ENCODE data around the gene SEMA5B. TPM values are rescaled to one million over a fixed set of nuclear protein-coding genes. Genes with fewer than 3 reads are reported as not detected.

The SEMA5B gene, protein sequence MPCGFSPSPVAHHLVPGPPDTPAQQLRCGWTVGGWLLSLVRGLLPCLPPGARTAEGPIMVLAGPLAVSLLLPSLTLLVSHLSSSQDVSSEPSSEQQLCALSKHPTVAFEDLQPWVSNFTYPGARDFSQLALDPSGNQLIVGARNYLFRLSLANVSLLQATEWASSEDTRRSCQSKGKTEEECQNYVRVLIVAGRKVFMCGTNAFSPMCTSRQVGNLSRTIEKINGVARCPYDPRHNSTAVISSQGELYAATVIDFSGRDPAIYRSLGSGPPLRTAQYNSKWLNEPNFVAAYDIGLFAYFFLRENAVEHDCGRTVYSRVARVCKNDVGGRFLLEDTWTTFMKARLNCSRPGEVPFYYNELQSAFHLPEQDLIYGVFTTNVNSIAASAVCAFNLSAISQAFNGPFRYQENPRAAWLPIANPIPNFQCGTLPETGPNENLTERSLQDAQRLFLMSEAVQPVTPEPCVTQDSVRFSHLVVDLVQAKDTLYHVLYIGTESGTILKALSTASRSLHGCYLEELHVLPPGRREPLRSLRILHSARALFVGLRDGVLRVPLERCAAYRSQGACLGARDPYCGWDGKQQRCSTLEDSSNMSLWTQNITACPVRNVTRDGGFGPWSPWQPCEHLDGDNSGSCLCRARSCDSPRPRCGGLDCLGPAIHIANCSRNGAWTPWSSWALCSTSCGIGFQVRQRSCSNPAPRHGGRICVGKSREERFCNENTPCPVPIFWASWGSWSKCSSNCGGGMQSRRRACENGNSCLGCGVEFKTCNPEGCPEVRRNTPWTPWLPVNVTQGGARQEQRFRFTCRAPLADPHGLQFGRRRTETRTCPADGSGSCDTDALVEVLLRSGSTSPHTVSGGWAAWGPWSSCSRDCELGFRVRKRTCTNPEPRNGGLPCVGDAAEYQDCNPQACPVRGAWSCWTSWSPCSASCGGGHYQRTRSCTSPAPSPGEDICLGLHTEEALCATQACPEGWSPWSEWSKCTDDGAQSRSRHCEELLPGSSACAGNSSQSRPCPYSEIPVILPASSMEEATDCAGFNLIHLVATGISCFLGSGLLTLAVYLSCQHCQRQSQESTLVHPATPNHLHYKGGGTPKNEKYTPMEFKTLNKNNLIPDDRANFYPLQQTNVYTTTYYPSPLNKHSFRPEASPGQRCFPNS
- total RNA-seq: 3.1 to 68.8 TPM (median 68.4 TPM) in 3 replicates
- long read RNA-seq, full-length matches to known transcripts: 10 of 72 reads
- long read RNA-seq, partial matches to known transcripts: 34 of 72 reads
- long read RNA-seq, other reads (novel, unspliced or antisense): 28 of 72 reads

DNA sequence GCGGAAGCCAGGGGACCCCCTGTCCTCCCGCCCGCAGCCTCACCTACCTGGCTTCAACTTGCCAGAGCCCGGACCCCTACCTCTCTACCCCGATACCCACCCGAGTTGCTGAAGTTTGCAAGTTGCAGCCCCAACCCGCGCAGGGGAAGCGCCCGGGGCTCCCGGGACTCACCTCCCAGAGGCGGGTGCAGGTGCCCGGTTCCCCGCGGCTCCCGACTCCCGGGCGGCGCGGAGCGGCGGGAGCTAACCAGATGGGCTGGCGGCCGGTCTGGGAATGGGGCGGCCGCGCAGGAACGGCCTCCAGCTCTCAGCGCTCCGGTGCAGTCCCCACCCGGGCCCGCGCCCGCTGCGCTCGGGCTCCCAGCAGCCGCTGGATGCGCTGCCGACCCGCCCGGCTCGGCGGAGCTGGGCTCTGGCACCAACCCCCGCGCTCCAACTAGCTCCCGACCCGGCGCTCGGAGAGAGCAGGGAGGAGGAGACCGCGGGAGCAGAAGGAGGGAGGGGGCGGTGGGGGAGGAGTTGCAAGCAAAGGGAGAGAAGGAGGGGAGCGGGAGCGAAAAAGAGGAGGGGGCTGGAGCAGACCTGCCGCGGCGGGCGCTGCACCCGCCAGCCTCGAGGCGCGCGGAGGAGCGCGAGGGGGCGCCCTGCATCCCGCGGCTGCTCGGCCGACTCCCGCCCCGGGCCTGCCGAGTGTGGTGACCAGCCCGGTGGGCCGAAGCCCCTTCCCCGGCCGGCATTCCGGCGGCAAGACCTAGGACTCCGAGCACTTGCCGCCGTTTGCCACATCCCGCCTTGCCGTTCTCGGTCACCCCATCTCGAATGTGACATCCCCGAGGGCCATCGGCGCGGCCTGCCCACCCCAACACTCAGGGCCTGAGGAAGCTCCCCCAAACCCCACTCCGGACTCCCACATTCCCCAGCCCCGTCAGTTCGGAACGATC is at the start of gene SEMA5B:
Gene SEMA5B (minus strand): TSS at position 472 of the 941 bp plus-strand sequence. CDS start 66,500 bp downstream, outside the sequence.
- peak; percentile 92 for DNase-seq (ENCODE audit: low spot score)
- peaks cover 37% of the 10 kb centered on the region for H3K27me3 Mint-ChIP-seq (ENCODE audit: low read depth)
- H3K27ac Mint-ChIP-seq (ENCODE audit: unreplicated experiment): peak within 1 kb of the TSS; percentile 49
- TF ChIP-seq, protein P1, sequence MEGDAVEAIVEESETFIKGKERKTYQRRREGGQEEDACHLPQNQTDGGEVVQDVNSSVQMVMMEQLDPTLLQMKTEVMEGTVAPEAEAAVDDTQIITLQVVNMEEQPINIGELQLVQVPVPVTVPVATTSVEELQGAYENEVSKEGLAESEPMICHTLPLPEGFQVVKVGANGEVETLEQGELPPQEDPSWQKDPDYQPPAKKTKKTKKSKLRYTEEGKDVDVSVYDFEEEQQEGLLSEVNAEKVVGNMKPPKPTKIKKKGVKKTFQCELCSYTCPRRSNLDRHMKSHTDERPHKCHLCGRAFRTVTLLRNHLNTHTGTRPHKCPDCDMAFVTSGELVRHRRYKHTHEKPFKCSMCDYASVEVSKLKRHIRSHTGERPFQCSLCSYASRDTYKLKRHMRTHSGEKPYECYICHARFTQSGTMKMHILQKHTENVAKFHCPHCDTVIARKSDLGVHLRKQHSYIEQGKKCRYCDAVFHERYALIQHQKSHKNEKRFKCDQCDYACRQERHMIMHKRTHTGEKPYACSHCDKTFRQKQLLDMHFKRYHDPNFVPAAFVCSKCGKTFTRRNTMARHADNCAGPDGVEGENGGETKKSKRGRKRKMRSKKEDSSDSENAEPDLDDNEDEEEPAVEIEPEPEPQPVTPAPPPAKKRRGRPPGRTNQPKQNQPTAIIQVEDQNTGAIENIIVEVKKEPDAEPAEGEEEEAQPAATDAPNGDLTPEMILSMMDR (IDR thresholded peaks at IDR 0.05): peak; percentile 77
- H3K9me3 Mint-ChIP-seq (ENCODE audit: low read depth): no peaks in the 10 kb centered on the region
- peaks cover 9% of the 10 kb centered on the region for H3K36me3 Mint-ChIP-seq (ENCODE audit: low read depth)
- peaks cover 27% of the 10 kb centered on the region for H3K4me1 Mint-ChIP-seq (ENCODE audit: low read depth)
- H3K4me3 Mint-ChIP-seq (ENCODE audit: unreplicated experiment): peak within 1 kb of the TSS; percentile 84

DNA sequence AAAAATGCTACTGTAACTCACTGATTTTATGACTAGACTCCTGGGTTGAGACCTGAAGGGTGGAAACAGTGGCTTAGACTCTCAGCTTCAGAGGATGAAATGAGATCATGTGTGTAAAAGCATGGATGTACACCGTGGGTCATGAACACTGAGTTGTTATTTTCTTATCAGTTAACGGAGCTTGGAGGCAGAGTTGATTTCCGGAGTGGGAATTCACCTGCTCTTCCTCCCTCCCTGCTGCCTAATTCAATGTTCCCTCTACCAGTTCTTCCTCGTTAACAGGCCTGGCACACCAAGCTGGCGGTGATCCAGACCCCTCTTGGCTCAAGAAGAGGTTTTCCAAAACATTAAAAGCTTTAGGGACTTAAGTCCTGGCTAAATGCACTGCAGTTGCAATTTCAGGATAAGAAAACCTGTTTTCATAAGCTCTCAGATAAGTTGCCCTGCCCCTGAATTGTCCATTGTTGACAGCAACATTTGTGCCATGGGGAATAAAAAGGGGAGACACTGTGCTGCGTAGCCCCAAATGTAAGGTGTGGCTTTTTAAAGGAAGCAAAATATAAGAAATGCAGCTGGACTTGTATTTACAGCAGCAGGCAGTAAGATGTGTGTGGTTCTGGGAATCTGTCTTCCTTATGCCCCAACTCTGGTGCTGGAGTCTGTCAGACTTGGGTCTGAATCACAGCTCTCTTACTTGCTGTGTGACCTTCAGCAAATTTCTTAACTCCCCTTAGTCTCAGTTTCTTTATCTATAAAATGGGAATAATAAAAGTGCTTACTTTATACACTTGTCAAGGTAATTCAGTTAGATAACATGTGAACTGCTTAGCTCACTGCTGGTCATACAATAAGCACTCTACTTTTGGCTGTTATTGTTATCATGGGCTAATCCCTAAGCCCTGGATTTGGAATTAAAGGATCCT is 49.2 kb upstream of the SEMA5B start:
- Mint-ChIP-seq H3K27ac (ENCODE audit: unreplicated experiment) (peak overlapping the region; percentile 70), H3K4me3 (ENCODE audit: unreplicated experiment) (no peak overlapping the region), H3K4me1 (ENCODE audit: low read depth) (peaks cover 93% of the 10 kb centered on the region), H3K36me3 (ENCODE audit: low read depth) (peaks cover 2% of the 10 kb centered on the region), H3K9me3 (ENCODE audit: low read depth) (no peaks in the 10 kb centered on the region), H3K27me3 (ENCODE audit: low read depth) (no peaks in the 10 kb centered on the region)
- no peak for DNase-seq (ENCODE audit: low spot score)
- TF ChIP-seq, protein P1 (IDR thresholded peaks at IDR 0.05): no peak

DNA sequence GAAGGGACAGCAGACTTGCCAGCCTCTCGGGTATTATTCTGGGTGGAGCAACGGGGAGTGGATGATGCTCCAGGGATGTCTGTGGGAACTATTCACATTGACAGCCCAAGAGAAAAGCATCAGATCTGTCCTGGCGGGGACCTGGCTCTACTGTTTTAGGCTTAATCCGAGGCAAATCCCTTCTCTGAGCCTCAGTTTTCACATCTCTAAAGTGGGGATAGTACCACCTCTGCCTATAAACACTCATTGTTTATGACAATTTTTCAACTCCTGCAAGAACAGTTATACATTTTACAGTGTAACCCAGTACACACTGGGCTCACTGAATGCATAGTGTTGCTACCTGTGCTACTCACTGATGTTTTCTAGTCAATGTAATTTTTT is 48.5 kb upstream of the SEMA5B start:
- H3K27ac Mint-ChIP-seq (ENCODE audit: unreplicated experiment): peak overlapping the region; percentile 30
- H3K27me3 Mint-ChIP-seq (ENCODE audit: low read depth): no peaks in the 10 kb centered on the region
- no peak for DNase-seq (ENCODE audit: low spot score)
- peaks cover 93% of the 10 kb centered on the region for H3K4me1 Mint-ChIP-seq (ENCODE audit: low read depth)
- H3K4me3 Mint-ChIP-seq (ENCODE audit: unreplicated experiment): no peak overlapping the region
- H3K9me3 Mint-ChIP-seq (ENCODE audit: low read depth): no peaks in the 10 kb centered on the region
- TF ChIP-seq, protein P1 (IDR thresholded peaks at IDR 0.05): no peak
- peaks cover 2% of the 10 kb centered on the region for H3K36me3 Mint-ChIP-seq (ENCODE audit: low read depth)

DNA sequence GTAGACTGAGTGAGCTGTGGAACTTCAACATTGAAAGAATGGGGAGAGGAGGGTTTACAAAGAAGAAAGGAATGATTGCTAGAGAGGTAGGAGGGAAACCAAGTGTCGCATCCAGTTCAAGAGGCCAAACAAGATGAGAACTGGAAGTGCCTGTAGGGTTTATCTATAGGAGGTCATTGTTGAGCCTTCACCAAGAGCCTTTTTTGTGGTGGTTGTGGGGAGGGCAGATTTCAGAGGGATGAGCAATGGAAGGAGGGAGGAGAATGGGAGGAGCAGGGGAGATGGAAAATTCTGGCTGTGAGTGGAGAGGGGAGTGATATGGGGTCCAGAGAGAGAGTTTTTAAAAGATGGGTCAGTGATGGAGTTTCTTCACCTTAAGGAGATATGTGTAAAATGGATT is 47.8 kb upstream of the SEMA5B start:
- TF ChIP-seq, protein P1 (IDR thresholded peaks at IDR 0.05): no peak
- DNase-seq (ENCODE audit: low spot score): no peak
- Mint-ChIP-seq H3K27ac (ENCODE audit: unreplicated experiment) (peak overlapping the region; percentile 71), H3K27me3 (ENCODE audit: low read depth) (no peaks in the 10 kb centered on the region), H3K4me3 (ENCODE audit: unreplicated experiment) (no peak overlapping the region), H3K9me3 (ENCODE audit: low read depth) (no peaks in the 10 kb centered on the region), H3K4me1 (ENCODE audit: low read depth) (peaks cover 92% of the 10 kb centered on the region), H3K36me3 (ENCODE audit: low read depth) (peaks cover 2% of the 10 kb centered on the region)
